ENCODE measurements around the gene GRM3. TPM values are rescaled to one million over a fixed set of nuclear protein-coding genes. Genes with fewer than 3 reads are reported as not detected.

GRM3 gene
- total RNA-seq, 1 donor from 2014 or later, result not detected

DNA sequence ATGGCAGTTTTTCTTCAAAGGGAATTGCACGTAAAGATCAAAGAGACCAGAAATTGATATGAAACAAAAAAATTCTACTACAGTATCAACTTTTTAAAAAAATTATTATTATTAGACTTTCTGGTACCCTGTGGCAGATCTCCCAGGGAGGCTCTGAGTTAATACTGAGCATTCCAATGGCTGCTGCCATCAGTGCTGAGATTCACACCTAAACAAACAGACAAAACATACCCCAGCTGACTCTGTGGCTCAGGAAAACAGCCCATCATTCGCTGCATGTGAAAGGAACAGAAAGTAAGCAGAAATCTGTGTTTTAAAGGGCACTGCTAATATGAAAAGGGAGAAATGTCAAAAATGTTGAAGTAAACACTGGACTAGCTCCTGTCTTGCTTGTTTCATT lies 118.4 kb downstream of the GRM3 start:
- H3K36me3 ChIP-seq (ENCODE audit: control insufficient read depth, insufficient read depth, low read length), result no peaks in the 10 kb centered on the region
- no peak overlapping the region for H3K4me3 ChIP-seq (ENCODE audit: low read depth, low read length)
- DNase-seq (ENCODE audit: low read depth), result no peak
- TF ChIP-seq, protein P1, sequence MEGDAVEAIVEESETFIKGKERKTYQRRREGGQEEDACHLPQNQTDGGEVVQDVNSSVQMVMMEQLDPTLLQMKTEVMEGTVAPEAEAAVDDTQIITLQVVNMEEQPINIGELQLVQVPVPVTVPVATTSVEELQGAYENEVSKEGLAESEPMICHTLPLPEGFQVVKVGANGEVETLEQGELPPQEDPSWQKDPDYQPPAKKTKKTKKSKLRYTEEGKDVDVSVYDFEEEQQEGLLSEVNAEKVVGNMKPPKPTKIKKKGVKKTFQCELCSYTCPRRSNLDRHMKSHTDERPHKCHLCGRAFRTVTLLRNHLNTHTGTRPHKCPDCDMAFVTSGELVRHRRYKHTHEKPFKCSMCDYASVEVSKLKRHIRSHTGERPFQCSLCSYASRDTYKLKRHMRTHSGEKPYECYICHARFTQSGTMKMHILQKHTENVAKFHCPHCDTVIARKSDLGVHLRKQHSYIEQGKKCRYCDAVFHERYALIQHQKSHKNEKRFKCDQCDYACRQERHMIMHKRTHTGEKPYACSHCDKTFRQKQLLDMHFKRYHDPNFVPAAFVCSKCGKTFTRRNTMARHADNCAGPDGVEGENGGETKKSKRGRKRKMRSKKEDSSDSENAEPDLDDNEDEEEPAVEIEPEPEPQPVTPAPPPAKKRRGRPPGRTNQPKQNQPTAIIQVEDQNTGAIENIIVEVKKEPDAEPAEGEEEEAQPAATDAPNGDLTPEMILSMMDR (IDR thresholded peaks at IDR 0.05; ENCODE audit: insufficient read depth, low read length, severe bottlenecking), result no peak
- FAIRE-seq, result no peak
- no peaks in the 10 kb centered on the region for H3K27me3 ChIP-seq (ENCODE audit: control insufficient read depth, insufficient read depth, low read length)

DNA sequence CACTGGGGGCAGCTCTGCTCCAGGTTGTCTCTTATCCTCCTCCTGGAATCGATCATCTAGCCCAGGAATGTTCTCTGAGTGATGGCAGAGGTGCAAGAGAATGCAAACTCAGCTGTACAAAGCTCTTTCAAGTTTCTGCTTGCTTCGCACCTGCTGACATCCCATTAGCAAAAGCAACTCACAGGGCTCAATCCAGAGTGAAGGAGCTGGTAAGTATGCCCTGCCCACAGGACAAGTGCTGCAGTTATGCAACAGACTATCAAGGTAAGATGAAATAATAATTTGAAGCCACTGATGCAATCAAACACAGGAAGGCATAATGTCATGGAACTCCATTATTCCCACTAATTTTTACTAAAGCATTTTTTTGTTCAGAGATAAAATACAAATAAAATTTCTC lies 122.2 kb downstream of the GRM3 start:
- Histone ChIP-seq H3K36me3 (ENCODE audit: control insufficient read depth, insufficient read depth, low read length) (no peaks in the 10 kb centered on the region), H3K27me3 (ENCODE audit: control insufficient read depth, insufficient read depth, low read length) (no peaks in the 10 kb centered on the region), H3K4me3 (ENCODE audit: low read depth, low read length) (no peak overlapping the region)
- peak; percentile 1 for DNase-seq (ENCODE audit: low read depth)
- no peak for FAIRE-seq
- TF ChIP-seq, protein P1 (IDR thresholded peaks at IDR 0.05; ENCODE audit: insufficient read depth, low read length, severe bottlenecking), result no peak

DNA sequence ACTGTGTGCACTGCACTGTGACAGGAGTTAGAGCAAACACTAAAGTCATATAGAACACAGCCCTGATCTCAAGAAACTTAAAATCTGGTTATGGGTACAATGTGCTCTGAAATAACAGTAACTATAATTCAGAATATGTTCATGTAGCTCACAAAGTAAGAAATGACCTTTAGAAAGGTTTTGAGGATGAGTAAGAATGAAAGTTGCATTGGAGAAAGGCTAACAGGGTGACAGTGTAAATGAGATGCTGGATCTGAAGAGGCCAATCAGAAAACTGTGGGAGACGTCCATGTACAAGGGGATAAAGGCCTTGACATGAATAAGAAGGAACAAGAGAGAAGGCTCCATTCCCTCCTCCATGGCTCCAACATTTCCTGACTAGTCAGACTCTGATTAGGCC lies 124.7 kb downstream of the GRM3 start:
- FAIRE-seq (no peak), DNase-seq (ENCODE audit: low read depth) (no peak)
- Histone ChIP-seq H3K4me3 (ENCODE audit: low read depth, low read length) (no peak overlapping the region), H3K27me3 (ENCODE audit: control insufficient read depth, insufficient read depth, low read length) (no peaks in the 10 kb centered on the region), H3K36me3 (ENCODE audit: control insufficient read depth, insufficient read depth, low read length) (no peaks in the 10 kb centered on the region)
- TF ChIP-seq, protein P1 (IDR thresholded peaks at IDR 0.05; ENCODE audit: insufficient read depth, low read length, severe bottlenecking), result no peak

DNA sequence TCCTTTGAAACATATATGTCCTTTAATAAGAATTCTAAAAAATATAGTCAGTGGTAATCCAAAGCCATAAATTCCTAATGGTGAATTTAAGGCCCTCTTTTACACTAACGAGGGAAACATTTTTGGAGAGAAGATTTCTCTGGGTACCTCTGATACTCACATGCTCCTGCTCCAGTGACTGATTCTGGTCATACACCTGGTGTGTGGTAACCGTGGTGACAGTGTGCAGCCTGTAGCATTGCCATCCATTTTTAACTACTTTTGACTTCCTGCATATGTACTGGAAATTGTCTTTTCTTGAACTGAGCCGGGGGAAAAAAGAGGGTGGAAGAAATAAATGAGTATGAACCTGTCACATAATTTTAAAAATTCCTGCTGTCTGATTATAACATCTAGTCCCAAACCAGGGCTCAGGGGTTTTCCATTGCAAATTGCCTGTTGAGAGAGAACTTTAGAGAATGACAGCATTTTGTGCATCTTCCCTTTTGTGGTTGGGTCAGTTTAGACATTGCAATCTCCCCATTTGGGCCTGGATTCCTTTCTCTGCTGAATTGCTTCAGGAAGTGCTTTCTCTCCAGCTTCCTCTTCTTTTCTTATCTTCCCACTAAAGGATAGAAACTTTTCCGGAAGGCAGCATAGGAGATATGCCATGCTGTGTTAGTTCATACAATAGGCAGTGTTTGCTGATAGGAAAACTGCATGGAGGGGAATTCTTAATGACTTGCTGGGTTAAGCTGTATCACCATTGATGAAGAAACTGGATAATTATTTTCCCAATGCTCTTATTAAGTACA lies 125.5 kb downstream of the GRM3 start:
- H3K36me3 ChIP-seq (ENCODE audit: control insufficient read depth, insufficient read depth, low read length), result no peaks in the 10 kb centered on the region
- no peak overlapping the region for H3K4me3 ChIP-seq (ENCODE audit: low read depth, low read length)
- TF ChIP-seq, protein P1 (IDR thresholded peaks at IDR 0.05; ENCODE audit: insufficient read depth, low read length, severe bottlenecking), result no peak
- FAIRE-seq (peak; percentile 18), DNase-seq (ENCODE audit: low read depth) (no peak)
- H3K27me3 ChIP-seq (ENCODE audit: control insufficient read depth, insufficient read depth, low read length), result no peaks in the 10 kb centered on the region

DNA sequence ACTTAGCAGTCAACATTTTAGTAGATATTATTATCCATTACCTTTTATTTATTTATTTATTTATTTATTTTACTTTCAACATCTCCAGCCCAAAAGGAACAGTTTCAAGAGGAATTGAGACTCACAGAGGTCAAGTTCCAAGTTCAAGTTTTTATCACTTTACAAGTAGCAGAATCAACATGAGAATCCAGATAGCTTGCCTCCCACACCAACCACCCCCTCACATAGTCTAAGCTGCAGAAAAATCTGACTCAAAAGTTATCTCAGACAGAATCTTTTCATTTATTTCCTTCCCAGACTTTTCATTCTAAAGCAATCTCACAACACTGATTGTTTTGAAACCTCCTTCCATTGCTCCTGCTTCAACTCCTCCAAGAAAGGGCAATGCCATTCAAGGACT lies 129.6 kb downstream of the GRM3 start:
- Histone ChIP-seq H3K36me3 (ENCODE audit: control insufficient read depth, insufficient read depth, low read length) (no peaks in the 10 kb centered on the region), H3K27me3 (ENCODE audit: control insufficient read depth, insufficient read depth, low read length) (no peaks in the 10 kb centered on the region), H3K4me3 (ENCODE audit: low read depth, low read length) (no peak overlapping the region)
- TF ChIP-seq, protein P1 (IDR thresholded peaks at IDR 0.05; ENCODE audit: insufficient read depth, low read length, severe bottlenecking), result no peak
- FAIRE-seq, result no peak
- DNase-seq (ENCODE audit: low read depth), result no peak

DNA sequence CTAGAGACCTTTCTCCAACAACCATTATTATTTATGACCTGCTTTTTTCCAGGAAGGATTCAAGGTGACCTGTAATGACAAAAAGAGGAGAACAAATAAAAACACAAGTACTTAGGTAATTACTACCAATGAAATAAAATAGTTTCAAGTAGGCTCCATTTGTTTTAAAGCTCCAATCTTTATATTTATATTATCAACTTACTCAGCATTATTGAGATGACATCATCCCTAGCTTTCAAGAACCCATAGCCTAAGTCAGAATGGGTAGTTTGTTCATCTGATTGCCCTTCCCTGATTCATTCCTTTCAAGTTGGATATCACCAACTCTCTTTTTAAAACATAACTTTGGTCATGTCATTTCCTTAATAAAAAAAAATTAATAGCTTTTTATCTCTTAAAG lies 131.5 kb downstream of the GRM3 start:
- no peak for FAIRE-seq
- Histone ChIP-seq H3K27me3 (ENCODE audit: control insufficient read depth, insufficient read depth, low read length) (no peaks in the 10 kb centered on the region), H3K36me3 (ENCODE audit: control insufficient read depth, insufficient read depth, low read length) (no peaks in the 10 kb centered on the region), H3K4me3 (ENCODE audit: low read depth, low read length) (no peak overlapping the region)
- TF ChIP-seq, protein P1 (IDR thresholded peaks at IDR 0.05; ENCODE audit: insufficient read depth, low read length, severe bottlenecking), result no peak
- DNase-seq (ENCODE audit: low read depth), result no peak
